Measurements from ENCODE around the gene RHOBTB3. TPM values are rescaled to one million over a fixed set of nuclear protein-coding genes. Genes with fewer than 3 reads are reported as not detected.

RHOBTB3 gene
- total RNA-seq, 1 experiment from 2014 or later = 6.8 TPM

DNA sequence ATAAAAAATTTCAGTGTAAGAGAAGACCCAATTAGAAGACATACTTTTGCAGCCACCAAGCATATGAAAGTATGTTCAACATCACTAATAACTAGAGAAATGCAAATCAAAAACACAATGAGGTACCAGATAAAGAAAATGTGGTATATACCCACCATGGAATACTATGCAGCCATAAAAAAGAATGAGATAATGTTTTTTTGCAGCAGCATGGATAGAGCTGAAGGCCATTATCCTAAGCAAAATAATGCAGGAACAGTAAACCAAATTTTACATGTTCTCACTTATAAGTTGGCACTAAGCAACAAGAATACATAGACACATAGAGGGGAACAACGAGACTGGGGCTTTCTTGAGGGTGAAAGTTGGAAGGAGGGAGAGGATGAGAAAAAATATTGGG, 41.5 kb upstream of the RHOBTB3 start:
- H3K23me2 ChIP-seq (ENCODE audit: insufficient read length, low read depth, low read length, poor library complexity, severe bottlenecking) = no peaks in the 10 kb centered on the region
- no peaks in the 10 kb centered on the region for H3K4me1 Mint-ChIP-seq
- no peaks in the 10 kb centered on the region for H3K9me3 Mint-ChIP-seq
- no peak overlapping the region for H2BK12ac ChIP-seq (ENCODE audit: insufficient read length, low read depth, low read length)
- no peak overlapping the region for H4K91ac ChIP-seq (ENCODE audit: insufficient read length, low read depth, low read length)
- no peak overlapping the region for H3K56ac ChIP-seq (ENCODE audit: insufficient read length, low read depth, low read length)
- H2BK15ac ChIP-seq (ENCODE audit: low read depth, low read length) = no peak overlapping the region
- H4K5ac ChIP-seq (ENCODE audit: insufficient read length, low read depth, low read length) = no peak overlapping the region
- H4K20me1 ChIP-seq (ENCODE audit: control insufficient read depth, insufficient read depth, insufficient read length) = no peaks in the 10 kb centered on the region
- no peak overlapping the region for H3K4me2 ChIP-seq (ENCODE audit: insufficient read depth, insufficient read length, low read length)
- H3K27ac ChIP-seq (ENCODE audit: insufficient read length, low read depth, low read length) = no peak overlapping the region
- no peak overlapping the region for H3K9ac ChIP-seq (ENCODE audit: extremely low read depth, insufficient read length, low read length)
- H3K79me2 ChIP-seq (ENCODE audit: insufficient read depth, low read length) = no peaks in the 10 kb centered on the region
- no peak overlapping the region for H3K14ac ChIP-seq (ENCODE audit: insufficient read depth, low read length)
- no peak overlapping the region for H2AFZ ChIP-seq (ENCODE audit: low read length)
- H3K4me1 ChIP-seq (ENCODE audit: insufficient read depth, low read length) = no peaks in the 10 kb centered on the region
- no peak overlapping the region for H3T11ph ChIP-seq (ENCODE audit: low read length)
- H3K18ac ChIP-seq (ENCODE audit: insufficient read length, low read depth, low read length) = no peak overlapping the region
- no peak overlapping the region for H2AK5ac ChIP-seq (ENCODE audit: insufficient read length, low read length)
- H3K23ac ChIP-seq (ENCODE audit: insufficient read length, low read depth, low read length) = no peak overlapping the region
- no peak for DNase-seq
- no peak overlapping the region for H3K4me3 Mint-ChIP-seq
- H2BK120ac ChIP-seq (ENCODE audit: low read depth, low read length, poor library complexity, severe bottlenecking) = no peak overlapping the region
- no peak overlapping the region for H3K27ac Mint-ChIP-seq
- H3K27me3 ChIP-seq (ENCODE audit: insufficient read depth, low read length) = no peaks in the 10 kb centered on the region
- WGBS (ENCODE audit: extremely low coverage, insufficient read length, low lambda C conversion rate) = no CpG with 5 or more reads among the region's 1 CpG
- no peaks in the 10 kb centered on the region for H3K27me3 Mint-ChIP-seq (ENCODE audit: low read depth)
- H3K79me1 ChIP-seq (ENCODE audit: insufficient read depth, low read depth, low read length, poor library complexity, severe bottlenecking) = no peaks in the 10 kb centered on the region
- no peaks in the 10 kb centered on the region for H3K9me3 ChIP-seq (ENCODE audit: control insufficient read depth, low read depth, low read length)
- no peaks in the 10 kb centered on the region; a peak in 1 of 7 replicates for H3K36me3 Mint-ChIP-seq (ENCODE audit: insufficient read depth in 1 of 3, low read depth in 3 of 3)
- TF ChIP-seq, protein P1, sequence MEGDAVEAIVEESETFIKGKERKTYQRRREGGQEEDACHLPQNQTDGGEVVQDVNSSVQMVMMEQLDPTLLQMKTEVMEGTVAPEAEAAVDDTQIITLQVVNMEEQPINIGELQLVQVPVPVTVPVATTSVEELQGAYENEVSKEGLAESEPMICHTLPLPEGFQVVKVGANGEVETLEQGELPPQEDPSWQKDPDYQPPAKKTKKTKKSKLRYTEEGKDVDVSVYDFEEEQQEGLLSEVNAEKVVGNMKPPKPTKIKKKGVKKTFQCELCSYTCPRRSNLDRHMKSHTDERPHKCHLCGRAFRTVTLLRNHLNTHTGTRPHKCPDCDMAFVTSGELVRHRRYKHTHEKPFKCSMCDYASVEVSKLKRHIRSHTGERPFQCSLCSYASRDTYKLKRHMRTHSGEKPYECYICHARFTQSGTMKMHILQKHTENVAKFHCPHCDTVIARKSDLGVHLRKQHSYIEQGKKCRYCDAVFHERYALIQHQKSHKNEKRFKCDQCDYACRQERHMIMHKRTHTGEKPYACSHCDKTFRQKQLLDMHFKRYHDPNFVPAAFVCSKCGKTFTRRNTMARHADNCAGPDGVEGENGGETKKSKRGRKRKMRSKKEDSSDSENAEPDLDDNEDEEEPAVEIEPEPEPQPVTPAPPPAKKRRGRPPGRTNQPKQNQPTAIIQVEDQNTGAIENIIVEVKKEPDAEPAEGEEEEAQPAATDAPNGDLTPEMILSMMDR (conservative IDR thresholded peaks at IDR 0.05) = no peak
- no peak overlapping the region for H2BK20ac ChIP-seq (ENCODE audit: low read depth, low read length, poor library complexity, severe bottlenecking)
- H3K4ac ChIP-seq (ENCODE audit: low read depth, low read length) = no peak overlapping the region
- no peak overlapping the region for H2BK5ac ChIP-seq (ENCODE audit: insufficient read length, low read length)
- no peak overlapping the region for H4K8ac ChIP-seq (replicated peaks; ENCODE audit: insufficient read length, low read depth, low read length)
